CD14-positive monocyte (primary cell): ENCODE measurements around the gene IKBKE. TPM values are rescaled to one million over a fixed set of nuclear protein-coding genes. Genes with fewer than 3 reads are reported as not detected.
A peak's percentile ranks its signal among the peaks of the same experiment; 100 is the strongest.

ENCODE experiments used
- DNase-seq, 3 donors: peaks; one replicate each; pipeline ENCODE4 v3.0.0-alpha.2; 2011 to 2022
- H2AFZ ChIP-seq: 2 replicates; pipeline ENCODE4 v1.6.0; 2012; ENCODE audit warnings: mild to moderate bottlenecking, low read depth, low read length, inconsistent platforms; ENCODE audit not compliant: insufficient read depth, poor library complexity, severe bottlenecking
- H3K27ac ChIP-seq, 2 donors: 1 replicate in 1 of 2; 2 replicates in 1 of 2; pipeline ENCODE4 v1.5.1; 2012 to 2013; ENCODE audit warnings: low read length in 2 of 2, control low read depth in 1 of 2, inconsistent platforms in 1 of 2, low read depth in 1 of 2, mild to moderate bottlenecking in 1 of 2
- H3K27me3 ChIP-seq, 2 donors: one replicate each; pipeline versions ENCODE4 v1.6.0 to v1.6.1; 2011 to 2013; ENCODE audit warnings: low read length in 2 of 2; ENCODE audit not compliant: control insufficient read depth in 2 of 2, insufficient read depth in 2 of 2
- H3K36me3 ChIP-seq, 2 donors: replicated peaks in 1 of 2; 1 replicate in 1 of 2; 2 replicates in 1 of 2; pipeline versions ENCODE4 v1.5.1 to v1.6.1; 2012 to 2013; ENCODE audit warnings: low read length in 2 of 2, control low read depth in 1 of 2, inconsistent platforms in 1 of 2, mild to moderate bottlenecking in 1 of 2; ENCODE audit not compliant: insufficient read depth in 2 of 2, control insufficient read depth in 1 of 2
- H3K4me1 ChIP-seq, 2 donors: 1 replicate in 1 of 2; 2 replicates in 1 of 2; pipeline versions ENCODE4 v1.5.1 to v1.6.1; 2012 to 2013; ENCODE audit warnings: low read length in 2 of 2, control low read depth in 1 of 2, inconsistent platforms in 1 of 2, mild to moderate bottlenecking in 1 of 2, moderate library complexity in 1 of 2; ENCODE audit not compliant: insufficient read depth in 2 of 2, control insufficient read depth in 1 of 2
- H3K4me2 ChIP-seq: replicated peaks from 2 replicates; pipeline ENCODE3; 2012; ENCODE audit warnings: low read length, moderate library complexity, mild to moderate bottlenecking; ENCODE audit not compliant: poor library complexity, severe bottlenecking; ENCODE audit errors: extremely low read depth
- H3K4me3 ChIP-seq, 3 experiments: fragments of 200-600 bp in 1 of 3; sonication (generic) in 1 of 3; replicated peaks in 1 of 3; 1 replicate in 2 of 3; 2 replicates in 1 of 3; pipeline ENCODE4 v1.5.1; 2011 to 2013; ENCODE audit warnings: low read length in 3 of 3, mild to moderate bottlenecking in 3 of 3, control low read depth in 2 of 3, low read depth in 2 of 3, inconsistent platforms in 1 of 3, moderate library complexity in 1 of 3
- H3K79me2 ChIP-seq: 2 replicates; pipeline ENCODE4 v1.6.0; 2012; ENCODE audit warnings: mild to moderate bottlenecking, control low read depth, inconsistent platforms, low read length, moderate library complexity; ENCODE audit not compliant: insufficient read depth
- H3K9ac ChIP-seq: 2 replicates; pipeline ENCODE4 v1.6.0; 2017; ENCODE audit warnings: low read length, mild to moderate bottlenecking; ENCODE audit not compliant: insufficient read depth, poor library complexity, severe bottlenecking
- H3K9me3 ChIP-seq, 2 donors: replicated peaks in 1 of 2; 1 replicate in 1 of 2; 2 replicates in 1 of 2; pipeline versions ENCODE4 v1.5.1 to v1.6.1; 2012 to 2013; ENCODE audit warnings: low read length in 2 of 2, control low read depth in 1 of 2; ENCODE audit not compliant: control insufficient read depth in 1 of 2, insufficient read depth in 1 of 2
- H4K20me1 ChIP-seq: 2 replicates; pipeline ENCODE4 v1.6.0; 2012; ENCODE audit warnings: mild to moderate bottlenecking, low read length, control low read depth, moderate library complexity; ENCODE audit not compliant: insufficient read depth
- H3K27ac Mint-ChIP-seq, 7 donors: one replicate each; pipeline ENCODE4 v1.8.0; 2020; ENCODE audit warnings: mild to moderate bottlenecking in 7 of 7, mixed read lengths in 7 of 7, moderate library complexity in 6 of 7, inconsistent platforms in 2 of 7
- H3K27me3 Mint-ChIP-seq, 3 donors: one replicate each; pipeline ENCODE4 v1.8.0; 2021 to 2022; ENCODE audit warnings: low read depth in 3 of 3, mild to moderate bottlenecking in 3 of 3, mixed read lengths in 3 of 3, moderate library complexity in 3 of 3, inconsistent platforms in 1 of 3
- H3K36me3 Mint-ChIP-seq, 2 donors: one replicate each; pipeline ENCODE4 v1.8.0; 2020; ENCODE audit warnings: mixed read lengths in 2 of 2, inconsistent platforms in 1 of 2, mild to moderate bottlenecking in 1 of 2
- H3K4me1 Mint-ChIP-seq: one replicate; pipeline ENCODE4 v1.8.0; 2020; ENCODE audit warnings: mild to moderate bottlenecking, mixed read lengths
- H3K4me3 Mint-ChIP-seq, 2 donors: one replicate each; pipeline ENCODE4 v1.8.0; 2020; ENCODE audit warnings: mild to moderate bottlenecking in 2 of 2, mixed read lengths in 2 of 2, moderate library complexity in 1 of 2
- H3K9me3 Mint-ChIP-seq, 7 donors: one replicate each; pipeline ENCODE4 v1.8.0; 2020 to 2022; ENCODE audit warnings: mixed read lengths in 7 of 7, mild to moderate bottlenecking in 6 of 7, moderate library complexity in 6 of 7, inconsistent platforms in 2 of 7
- WGBS: methylation state at CpG from one replicate; pipeline ENCODE4 v1.1.5; 2013; ENCODE audit warnings: missing lambda C conversion rate; ENCODE audit not compliant: insufficient coverage; 5-methylcytosine and 5-hydroxymethylcytosine counted together
- intact Hi-C, 2 donors: fragments of 100-400 bp; cut with micrococcal nuclease; formaldehyde crosslinking; loops; one replicate each; pipeline versions ENCODE4 v1.15.0 to v1.15.1; 2023
- polyA plus RNA-seq, 3 donors: library from polyadenylated mRNA; depleted of rRNA in 1 of 3; unstranded in 2 of 3; stranded (reverse) in 1 of 3; fragments of 300-500 nt in 2 of 3; fragments of >200 nt in 1 of 3; fragmentation: Illumina TruSeq in 2 of 3; gene quantifications; 1 replicate in 2 of 3; 2 replicates in 1 of 3; pipeline ENCODE4 v1.2.3, GENCODE V29; 2012 to 2021
- TF ChIP-seq, protein P1 (sequence below): fragments of 200-600 bp; IDR thresholded peaks from one replicate; pipeline ENCODE4 v1.8.0; 2022; ENCODE audit warnings: antibody characterized with exemption, mild to moderate bottlenecking

IKBKE gene
- polyA plus RNA-seq, 3 donors: 35.6 to 40.7 (median 37.6) TPM

DNA sequence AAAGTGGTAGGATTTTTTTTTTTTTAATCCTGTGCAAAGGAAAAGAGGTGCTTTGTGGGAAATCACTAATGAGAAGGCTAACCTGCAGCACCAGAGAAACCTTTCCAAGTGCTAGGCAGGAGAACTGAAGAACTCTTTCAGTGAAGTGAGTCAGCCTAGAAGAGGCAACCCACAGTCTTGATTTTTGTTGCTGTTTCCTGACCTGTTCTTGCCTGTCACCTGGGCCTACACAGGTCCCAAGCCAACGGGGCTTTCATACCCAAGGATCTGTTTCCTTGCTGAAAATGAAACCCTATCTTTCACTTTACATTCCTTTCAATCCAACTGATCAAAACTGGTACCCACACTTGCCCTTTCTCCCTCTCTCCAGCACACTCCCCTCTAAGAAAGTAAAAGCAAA is 7.1 kb upstream of the IKBKE start:
- H3K79me2 ChIP-seq: no peaks in the 10 kb centered on the region
- Mint-ChIP-seq H3K9me3 (peaks cover 0 to 3% (median 0%) of the 10 kb centered on the region in 7 donors), H3K27ac (peak overlapping the region; percentile 55 to 100 (median 98)), H3K4me1 (peaks cover 56% of the 10 kb centered on the region), H3K27me3 (no peaks in the 10 kb centered on the region), H3K4me3 (no peak overlapping the region), H3K36me3 (peaks cover 46 to 51% of the 10 kb centered on the region in 2 donors)
- H3K9me3 ChIP-seq: no peaks in the 10 kb centered on the region
- DNase-seq: no peak
- 78% methylated on average over 1 of the region's 1 CpG for WGBS
- H4K20me1 ChIP-seq: peaks cover 4% of the 10 kb centered on the region
- TF ChIP-seq, protein P1, sequence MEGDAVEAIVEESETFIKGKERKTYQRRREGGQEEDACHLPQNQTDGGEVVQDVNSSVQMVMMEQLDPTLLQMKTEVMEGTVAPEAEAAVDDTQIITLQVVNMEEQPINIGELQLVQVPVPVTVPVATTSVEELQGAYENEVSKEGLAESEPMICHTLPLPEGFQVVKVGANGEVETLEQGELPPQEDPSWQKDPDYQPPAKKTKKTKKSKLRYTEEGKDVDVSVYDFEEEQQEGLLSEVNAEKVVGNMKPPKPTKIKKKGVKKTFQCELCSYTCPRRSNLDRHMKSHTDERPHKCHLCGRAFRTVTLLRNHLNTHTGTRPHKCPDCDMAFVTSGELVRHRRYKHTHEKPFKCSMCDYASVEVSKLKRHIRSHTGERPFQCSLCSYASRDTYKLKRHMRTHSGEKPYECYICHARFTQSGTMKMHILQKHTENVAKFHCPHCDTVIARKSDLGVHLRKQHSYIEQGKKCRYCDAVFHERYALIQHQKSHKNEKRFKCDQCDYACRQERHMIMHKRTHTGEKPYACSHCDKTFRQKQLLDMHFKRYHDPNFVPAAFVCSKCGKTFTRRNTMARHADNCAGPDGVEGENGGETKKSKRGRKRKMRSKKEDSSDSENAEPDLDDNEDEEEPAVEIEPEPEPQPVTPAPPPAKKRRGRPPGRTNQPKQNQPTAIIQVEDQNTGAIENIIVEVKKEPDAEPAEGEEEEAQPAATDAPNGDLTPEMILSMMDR: no peak
- H3K4me1 ChIP-seq: peaks cover 49 to 50% of the 10 kb centered on the region in 2 donors
- H2AFZ ChIP-seq: no peak overlapping the region
- no peaks in the 10 kb centered on the region for H3K27me3 ChIP-seq
- H3K4me2 ChIP-seq: no peak overlapping the region
- peak overlapping the region in 1 of 2 donors; percentile 82 for H3K27ac ChIP-seq
- no peak overlapping the region for H3K9ac ChIP-seq
- no peak overlapping the region for H3K4me3 ChIP-seq
- H3K36me3 ChIP-seq: peaks cover 36 to 53% of the 10 kb centered on the region in 2 donors
- intact Hi-C loops: no loop called here

DNA sequence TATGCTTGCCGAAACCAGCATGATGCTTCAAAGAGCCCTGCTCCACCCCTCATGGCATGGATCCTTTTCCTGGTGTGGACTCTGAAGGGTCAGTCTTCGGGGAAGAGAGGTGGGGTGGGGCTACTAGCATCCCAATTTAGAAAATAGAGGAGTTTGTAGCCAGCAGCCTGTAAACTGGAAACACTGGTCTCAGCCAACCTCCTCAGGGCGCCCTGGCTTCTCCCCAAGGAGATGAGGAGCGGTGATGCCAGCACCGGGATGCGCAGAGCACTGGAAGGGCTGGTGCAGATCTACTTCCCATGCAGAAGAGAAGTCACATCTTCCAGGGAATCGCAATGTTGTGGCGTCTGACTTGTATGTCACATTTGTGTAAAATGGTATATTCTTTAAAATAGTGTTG is 6.4 kb upstream of the IKBKE start:
- H3K4me3 ChIP-seq: no peak overlapping the region
- WGBS: 100% methylated on average over 1 of the region's 8 CpGs
- Mint-ChIP-seq H3K9me3 (peaks cover 0 to 3% (median 0%) of the 10 kb centered on the region in 7 donors), H3K27ac (peak overlapping the region; percentile 94 to 100 (median 98)), H3K36me3 (peaks cover 38 to 43% of the 10 kb centered on the region in 2 donors), H3K4me3 (no peak overlapping the region), H3K4me1 (peaks cover 64% of the 10 kb centered on the region), H3K27me3 (no peaks in the 10 kb centered on the region)
- no peak overlapping the region for H2AFZ ChIP-seq
- intact Hi-C loops: no loop called here
- H3K4me2 ChIP-seq: no peak overlapping the region
- no peaks in the 10 kb centered on the region for H3K27me3 ChIP-seq
- no peak overlapping the region for H3K9ac ChIP-seq
- TF ChIP-seq, protein P1: no peak
- H3K27ac ChIP-seq: peak overlapping the region; percentile 69 to 82
- DNase-seq: no peak
- peaks cover 4% of the 10 kb centered on the region for H4K20me1 ChIP-seq
- H3K79me2 ChIP-seq: no peaks in the 10 kb centered on the region
- H3K9me3 ChIP-seq: no peaks in the 10 kb centered on the region
- H3K4me1 ChIP-seq: peaks cover 57 to 58% of the 10 kb centered on the region in 2 donors
- H3K36me3 ChIP-seq: peaks cover 28 to 46% of the 10 kb centered on the region in 2 donors
